Activated T-helper 1 cell treated with anti-CD3 and anti-CD28 coated beads, Interleukin-2, amount 50 U/mL, for 16 hours (primary cell): Measurements from ENCODE around the gene CLDN5.

ENCODE experiments used
- DNase-seq, 2 donors: peaks; one replicate each; pipeline ENCODE4 v3.0.0-alpha.2; 2020; ENCODE audit warnings: low read depth in 1 of 2, low spot score in 1 of 2

The CLDN5 gene

GRCh38 chr22:19504900-19505734 is 19.1 kb downstream of the CLDN5 start:
- DNase-seq, result no peak

GRCh38 chr22:19503869-19504268 is 20.3 kb downstream of the CLDN5 start:
- no peak for DNase-seq

- no peak for DNase-seq
Observed at GRCh38 chr22:19503367-19503766, 20.8 kb downstream of the CLDN5 start.

GRCh38 chr22:19501897-19502447 is 22.2 kb downstream of the CLDN5 start:
- no peak for DNase-seq

- DNase-seq, result no peak
Observed at GRCh38 chr22:19499880-19500242, 24.3 kb downstream of the CLDN5 start.

GRCh38 chr22:19499236-19499879 is 24.9 kb downstream of the CLDN5 start:
- DNase-seq, result no peak

- DNase-seq, result no peak
Observed at GRCh38 chr22:19498866-19499190, 25.4 kb downstream of the CLDN5 start.

GRCh38 chr22:19498154-19498865 is 25.9 kb downstream of the CLDN5 start:
- DNase-seq, result no peak

GRCh38 chr22:19497245-19497644 is 27.0 kb downstream of the CLDN5 start:
- no peak for DNase-seq

- DNase-seq, result no peak
Observed at GRCh38 chr22:19496324-19496630, 27.9 kb downstream of the CLDN5 start.

- DNase-seq, result no peak
Observed at GRCh38 chr22:19495562-19496323, 28.5 kb downstream of the CLDN5 start.

- no peak for DNase-seq
Observed at GRCh38 chr22:19494676-19495173, 29.5 kb downstream of the CLDN5 start.

GRCh38 chr22:19494001-19494560 is 30.1 kb downstream of the CLDN5 start:
- DNase-seq, result no peak

GRCh38 chr22:19492504-19493174 is 31.6 kb downstream of the CLDN5 start:
- no peak for DNase-seq

GRCh38 chr22:19490628-19491230 is 33.5 kb downstream of the CLDN5 start:
- no peak for DNase-seq

- no peak for DNase-seq
Observed at GRCh38 chr22:19488884-19489843, 35.0 kb downstream of the CLDN5 start.

- DNase-seq, result no peak
Observed at GRCh38 chr22:19488285-19488684, 35.9 kb downstream of the CLDN5 start.

- no peak for DNase-seq
Observed at GRCh38 chr22:19483481-19484244, 40.5 kb downstream of the CLDN5 start.
